HFFc6 (cell line): ENCODE data around the gene PLCB2. TPM values are rescaled to one million over a fixed set of nuclear protein-coding genes. Genes with fewer than 3 reads are reported as not detected.

ENCODE experiments used
- DNase-seq: peaks from one replicate; pipeline ENCODE4 v3.0.0-alpha.2; 2018
- H3K27ac Mint-ChIP-seq: 2 replicates; pipeline ENCODE4 v1.8.0; 2020; ENCODE audit warnings: mild to moderate bottlenecking, mixed read lengths
- H3K27me3 Mint-ChIP-seq: 2 replicates; pipeline ENCODE4 v1.8.0; 2021; ENCODE audit warnings: mild to moderate bottlenecking, moderate library complexity, mixed read lengths; ENCODE audit not compliant: insufficient read depth
- H3K36me3 Mint-ChIP-seq: 2 replicates; pipeline ENCODE4 v1.8.0; 2021; ENCODE audit warnings: low read depth, mixed read lengths
- H3K4me1 Mint-ChIP-seq: 2 replicates; pipeline ENCODE4 v1.8.0; 2020; ENCODE audit warnings: low read depth, mixed read lengths
- H3K4me3 Mint-ChIP-seq: 2 replicates; pipeline ENCODE4 v1.8.0; 2020; ENCODE audit warnings: mild to moderate bottlenecking, moderate library complexity, mixed read lengths
- H3K9me3 Mint-ChIP-seq: 2 replicates; pipeline ENCODE4 v1.8.0; 2020; ENCODE audit warnings: mild to moderate bottlenecking, mixed read lengths
- total RNA-seq, 6 experiments: library from RNA; stranded (reverse); fragmentation: NEBNext Ultra II Directional; extraction: Animal tissue kit (Norgen Biotek cat#: 25700); gene quantifications; 2 replicates in 1 of 6; 3 replicates in 5 of 6; pipeline ENCODE4 v1.2.3, GENCODE V29; 2021
- TF ChIP-seq, protein P1 (sequence below): fragments of 200-600 bp; sonication (generic); IDR thresholded peaks from 2 replicates; pipeline ENCODE4 v1.5.0; 2021; ENCODE audit warnings: antibody characterized with exemption, mild to moderate bottlenecking

Gene PLCB2
- total RNA-seq, 6 experiments from 2014 or later: 0.12 to 1.0 (median 0.48) TPM

DNA sequence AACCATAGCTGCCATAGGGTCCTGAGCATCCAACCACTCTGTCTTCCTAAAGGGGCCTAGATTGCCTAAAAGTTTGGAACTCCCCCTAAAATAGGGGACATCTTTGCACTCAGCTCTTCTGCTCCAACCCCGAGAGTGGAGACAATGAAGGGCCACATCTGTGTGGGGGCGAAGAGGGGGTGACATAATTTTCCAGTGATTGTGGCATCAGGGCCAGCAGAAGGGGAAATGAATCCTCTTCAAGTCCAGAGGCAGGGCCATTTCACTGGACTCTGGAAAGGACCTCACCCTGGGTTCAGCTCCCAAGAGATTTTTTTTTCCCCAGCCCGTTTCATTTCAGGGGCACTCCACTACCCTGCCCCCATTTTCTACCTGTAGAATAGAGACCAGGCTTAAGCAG lies 20.2 kb downstream of the PLCB2 start:
- Mint-ChIP-seq H3K4me3 (no peak overlapping the region), H3K27me3 (peaks cover 32% of the 10 kb centered on the region), H3K27ac (no peak overlapping the region), H3K36me3 (no peaks in the 10 kb centered on the region), H3K9me3 (no peaks in the 10 kb centered on the region), H3K4me1 (peaks cover 13% of the 10 kb centered on the region)
- DNase-seq: no peak
- TF ChIP-seq, protein P1, sequence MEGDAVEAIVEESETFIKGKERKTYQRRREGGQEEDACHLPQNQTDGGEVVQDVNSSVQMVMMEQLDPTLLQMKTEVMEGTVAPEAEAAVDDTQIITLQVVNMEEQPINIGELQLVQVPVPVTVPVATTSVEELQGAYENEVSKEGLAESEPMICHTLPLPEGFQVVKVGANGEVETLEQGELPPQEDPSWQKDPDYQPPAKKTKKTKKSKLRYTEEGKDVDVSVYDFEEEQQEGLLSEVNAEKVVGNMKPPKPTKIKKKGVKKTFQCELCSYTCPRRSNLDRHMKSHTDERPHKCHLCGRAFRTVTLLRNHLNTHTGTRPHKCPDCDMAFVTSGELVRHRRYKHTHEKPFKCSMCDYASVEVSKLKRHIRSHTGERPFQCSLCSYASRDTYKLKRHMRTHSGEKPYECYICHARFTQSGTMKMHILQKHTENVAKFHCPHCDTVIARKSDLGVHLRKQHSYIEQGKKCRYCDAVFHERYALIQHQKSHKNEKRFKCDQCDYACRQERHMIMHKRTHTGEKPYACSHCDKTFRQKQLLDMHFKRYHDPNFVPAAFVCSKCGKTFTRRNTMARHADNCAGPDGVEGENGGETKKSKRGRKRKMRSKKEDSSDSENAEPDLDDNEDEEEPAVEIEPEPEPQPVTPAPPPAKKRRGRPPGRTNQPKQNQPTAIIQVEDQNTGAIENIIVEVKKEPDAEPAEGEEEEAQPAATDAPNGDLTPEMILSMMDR: no peak

- Mint-ChIP-seq H3K9me3 (no peaks in the 10 kb centered on the region), H3K27me3 (peaks cover 26% of the 10 kb centered on the region), H3K36me3 (no peaks in the 10 kb centered on the region), H3K4me1 (peaks cover 13% of the 10 kb centered on the region), H3K27ac (no peak overlapping the region), H3K4me3 (no peak overlapping the region)
- no peak for DNase-seq
- TF ChIP-seq, protein P1: no peak
Observed at GRCh38 chr15:40286794-40287193, 20.9 kb downstream of the PLCB2 start.

DNA sequence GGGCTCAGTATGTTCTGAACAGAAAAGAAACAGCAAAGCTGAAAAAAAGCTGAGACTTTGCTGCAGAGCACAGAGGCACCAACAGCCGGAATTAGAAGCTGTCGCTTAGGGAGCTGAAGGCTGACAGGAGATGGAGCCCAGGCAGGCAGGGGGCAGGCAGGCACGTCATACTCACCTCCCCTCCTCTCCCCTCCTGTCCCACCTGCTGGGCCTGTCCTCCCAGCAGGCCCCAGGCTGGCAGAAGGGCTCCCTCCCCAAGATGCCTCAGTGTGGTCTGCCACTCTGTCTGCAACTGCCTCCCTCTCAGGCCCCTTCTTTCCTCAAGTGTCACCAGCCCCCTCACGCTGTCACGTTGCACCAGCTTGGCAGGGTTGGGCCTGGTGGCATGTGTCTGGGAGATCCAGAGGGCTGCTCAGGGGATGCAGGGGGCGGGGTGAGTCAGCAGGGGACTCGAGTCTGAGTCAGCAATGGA lies 21.6 kb downstream of the PLCB2 start:
- peaks cover 13% of the 10 kb centered on the region for H3K4me1 Mint-ChIP-seq
- H3K9me3 Mint-ChIP-seq: no peaks in the 10 kb centered on the region
- no peak for DNase-seq
- H3K4me3 Mint-ChIP-seq: no peak overlapping the region
- H3K27me3 Mint-ChIP-seq: peaks cover 28% of the 10 kb centered on the region
- no peaks in the 10 kb centered on the region for H3K36me3 Mint-ChIP-seq
- TF ChIP-seq, protein P1: no peak
- H3K27ac Mint-ChIP-seq: no peak overlapping the region

DNA sequence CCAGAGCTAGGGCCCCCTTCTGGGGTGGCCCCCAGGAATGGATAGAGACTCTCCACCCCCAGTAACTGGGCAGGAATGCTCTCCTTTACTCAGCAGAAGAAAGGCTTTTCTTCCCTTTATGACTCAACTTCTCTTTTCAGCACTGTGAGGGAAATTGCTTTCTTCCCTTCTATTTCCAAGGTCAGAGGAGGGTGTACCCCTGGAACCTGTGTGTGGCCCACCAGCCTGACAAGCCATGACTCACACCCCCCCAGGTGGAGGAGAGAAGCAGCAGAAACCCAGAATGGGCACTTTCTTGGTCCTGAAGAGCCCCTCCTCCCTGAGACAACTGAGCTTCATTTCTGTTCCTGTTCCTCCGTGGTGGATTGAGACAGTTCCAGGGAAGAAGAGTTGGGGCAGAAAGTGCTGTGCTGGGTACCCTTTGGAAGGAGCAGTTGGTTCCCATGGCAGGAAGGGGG lies 22.2 kb downstream of the PLCB2 start:
- Mint-ChIP-seq H3K36me3 (no peaks in the 10 kb centered on the region), H3K27me3 (peaks cover 33% of the 10 kb centered on the region), H3K27ac (no peak overlapping the region), H3K4me3 (no peak overlapping the region), H3K9me3 (no peaks in the 10 kb centered on the region), H3K4me1 (peaks cover 13% of the 10 kb centered on the region)
- DNase-seq: no peak
- TF ChIP-seq, protein P1: no peak

- DNase-seq: peak; percentile 46
- no peak overlapping the region for H3K4me3 Mint-ChIP-seq
- peaks cover 13% of the 10 kb centered on the region for H3K4me1 Mint-ChIP-seq
- no peak overlapping the region for H3K27ac Mint-ChIP-seq
- no peaks in the 10 kb centered on the region for H3K9me3 Mint-ChIP-seq
- TF ChIP-seq, protein P1: no peak
- peaks cover 34% of the 10 kb centered on the region for H3K27me3 Mint-ChIP-seq
- H3K36me3 Mint-ChIP-seq: no peaks in the 10 kb centered on the region
Observed at GRCh38 chr15:40285151-40285550, 22.6 kb downstream of the PLCB2 start.
